ENCODE results near the gene PCSK4.

DNA sequence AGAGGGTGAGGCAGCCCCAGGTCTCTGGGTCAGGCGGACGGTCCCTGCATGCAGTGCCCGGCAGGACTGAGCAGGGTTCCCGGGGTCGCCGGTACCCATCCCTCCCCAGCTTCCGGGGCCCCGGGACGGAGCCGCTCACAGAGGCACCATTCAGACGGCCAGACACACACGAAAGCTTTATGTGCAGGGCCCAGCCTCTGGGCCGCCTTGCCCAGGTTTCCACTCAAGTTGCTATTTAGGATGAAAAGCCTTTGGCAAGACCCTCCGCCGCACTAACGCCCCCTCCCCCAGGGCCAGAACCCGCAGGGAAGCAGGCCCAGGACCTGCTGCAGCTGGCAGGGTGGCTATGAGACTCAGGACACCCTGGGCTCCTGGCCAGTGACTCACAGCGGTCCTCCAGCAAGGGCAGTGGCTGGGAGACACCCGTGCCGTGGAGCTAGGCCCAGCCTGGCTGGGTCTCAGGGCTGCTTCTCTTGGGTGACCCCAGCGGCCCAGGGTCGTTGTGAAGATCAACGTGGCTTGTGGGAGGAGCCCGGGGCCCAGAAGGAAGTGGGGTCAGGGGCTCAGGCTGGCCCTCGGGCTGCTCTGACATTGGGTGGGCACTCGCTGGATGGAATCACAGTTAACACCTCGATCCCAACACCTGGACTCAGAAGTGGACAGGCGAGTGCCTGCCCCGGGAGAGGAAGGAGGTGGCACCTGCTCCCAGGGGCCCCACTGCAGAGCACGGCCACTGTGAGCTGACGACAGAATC, 16.0 kb downstream of the PCSK4 start:
- TF ChIP-seq EGR1 (IDR thresholded peaks at IDR 0.05; ENCODE audit: low read depth) (no peak), EZH2 (IDR thresholded peaks at IDR 0.05) (no peak), CTCF (IDR thresholded peaks at IDR 0.05 in 2 of 3, conservative IDR thresholded peaks at IDR 0.05 in 1 of 3; ENCODE audit: borderline replicate concordance in 1 of 3, insufficient read depth in 1 of 3, low read depth in 2 of 3, low read length in 2 of 3) (no peak), POLR2A (IDR thresholded peaks at IDR 0.05; ENCODE audit: borderline replicate concordance, extremely low read depth, insufficient read depth, insufficient read length) (no peak), YY1 (IDR thresholded peaks at IDR 0.05; ENCODE audit: extremely low read depth, insufficient replicate concordance, low read depth, low read length) (no peak), POLR2AphosphoS5 (IDR thresholded peaks at IDR 0.05; ENCODE audit: low read depth, low read length) (no peak), MAX (IDR thresholded peaks at IDR 0.05) (no peak), SIN3A (IDR thresholded peaks at IDR 0.05; ENCODE audit: low read depth) (no peak)
